ENCODE data around the gene MXI1.

DNA sequence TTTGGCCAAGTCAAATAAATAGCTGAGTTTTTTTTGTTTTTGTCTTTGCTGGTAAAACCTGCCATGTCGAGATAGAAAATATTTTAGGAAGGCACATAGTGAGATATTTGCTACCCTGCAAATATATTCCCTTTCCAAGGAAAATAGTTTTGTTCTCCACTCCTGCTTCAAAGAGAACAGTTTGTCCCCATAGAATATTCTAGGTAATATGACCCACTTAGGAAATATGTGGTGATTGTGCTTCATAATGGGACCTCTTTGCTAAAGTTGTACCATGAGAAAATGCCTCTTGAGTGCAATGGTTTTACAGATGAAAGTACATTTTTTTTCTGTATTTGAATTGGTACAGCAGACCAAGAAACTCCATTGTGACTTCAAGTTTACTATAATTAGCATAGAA lies 55.8 kb downstream of the MXI1 start:
- TF ChIP-seq, protein P1, sequence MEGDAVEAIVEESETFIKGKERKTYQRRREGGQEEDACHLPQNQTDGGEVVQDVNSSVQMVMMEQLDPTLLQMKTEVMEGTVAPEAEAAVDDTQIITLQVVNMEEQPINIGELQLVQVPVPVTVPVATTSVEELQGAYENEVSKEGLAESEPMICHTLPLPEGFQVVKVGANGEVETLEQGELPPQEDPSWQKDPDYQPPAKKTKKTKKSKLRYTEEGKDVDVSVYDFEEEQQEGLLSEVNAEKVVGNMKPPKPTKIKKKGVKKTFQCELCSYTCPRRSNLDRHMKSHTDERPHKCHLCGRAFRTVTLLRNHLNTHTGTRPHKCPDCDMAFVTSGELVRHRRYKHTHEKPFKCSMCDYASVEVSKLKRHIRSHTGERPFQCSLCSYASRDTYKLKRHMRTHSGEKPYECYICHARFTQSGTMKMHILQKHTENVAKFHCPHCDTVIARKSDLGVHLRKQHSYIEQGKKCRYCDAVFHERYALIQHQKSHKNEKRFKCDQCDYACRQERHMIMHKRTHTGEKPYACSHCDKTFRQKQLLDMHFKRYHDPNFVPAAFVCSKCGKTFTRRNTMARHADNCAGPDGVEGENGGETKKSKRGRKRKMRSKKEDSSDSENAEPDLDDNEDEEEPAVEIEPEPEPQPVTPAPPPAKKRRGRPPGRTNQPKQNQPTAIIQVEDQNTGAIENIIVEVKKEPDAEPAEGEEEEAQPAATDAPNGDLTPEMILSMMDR (IDR thresholded peaks at IDR 0.05; ENCODE audit: insufficient read depth, low read depth, low read length): no peak
- no peak for TF ChIP-seq EZH2 (IDR thresholded peaks at IDR 0.05; ENCODE audit: insufficient read depth, low read length)
